ENCODE results near the gene RNASE7. TPM values are rescaled to one million over a fixed set of nuclear protein-coding genes. Genes with fewer than 3 reads are reported as not detected.

The RNASE7 gene
- total RNA-seq, 1 experiment from 2014 or later = not detected

GRCh38 chr14:21089877-21090193, 47.7 kb downstream of the RNASE7 start:
- no peak overlapping the region for H3K4me3 ChIP-seq (replicated peaks in 1 of 2; ENCODE audit: low read depth in 1 of 2, low read length in 2 of 2)
- RAD21 ChIA-PET (ENCODE audit: low non-redundant PET in 1 of 2, low total read pairs in 2 of 2, uncharacterized antibody in 2 of 2, unreplicated experiment in 2 of 2) = no interaction called here
- ATAC-seq (no peak), DNase-seq (ENCODE audit: low read depth, low spot score) (no peak)
- H3K36me3 ChIP-seq (ENCODE audit: control insufficient read depth in 1 of 2, insufficient read depth in 2 of 2, low read length in 2 of 2) = no peaks in the 10 kb centered on the region; a peak in 2 of 4 replicates
- POLR2A ChIA-PET = interaction anchor here (1.5 kb wide), 1 partner anchor 75 kb away, joined by 4 read pairs; no protein-coding TSS in a partner anchor
- H3K4me1 ChIP-seq (ENCODE audit: control insufficient read depth in 1 of 2, insufficient read depth in 2 of 2, low read length in 2 of 2) = peaks cover 0 to 12% of the 10 kb centered on the region in 2 experiments; a peak in 3 of 4 replicates
- CTCF ChIA-PET = interaction anchor here (1.1 to 3.1 kb wide), 5 partner anchors 15 to 75 kb away, joined by 4 to 21 read pairs (median 13); partner anchors contain the start of gene ARHGEF40
- no peaks in the 10 kb centered on the region for H3K9me3 ChIP-seq (ENCODE audit: control insufficient read depth in 1 of 2, insufficient read depth in 1 of 2, low read depth in 1 of 2, low read length in 2 of 2)
- intact Hi-C loops (cut with micrococcal nuclease) = no loop called here
- no peak for TF ChIP-seq POLR2AphosphoS5 (IDR thresholded peaks at IDR 0.05; ENCODE audit: low read depth, low read length)
- no peak for TF ChIP-seq JUND (IDR thresholded peaks at IDR 0.05)
- no peak for TF ChIP-seq TCF7L2 (IDR thresholded peaks at IDR 0.05; ENCODE audit: borderline replicate concordance, extremely low read depth, insufficient read depth, insufficient read length)
- no peak for TF ChIP-seq EZH2phosphoT487 (IDR thresholded peaks at IDR 0.05; ENCODE audit: borderline replicate concordance)
- no peak for TF ChIP-seq RAD21 (IDR thresholded peaks at IDR 0.05; ENCODE audit: low read depth)
- TF ChIP-seq SRF (IDR thresholded peaks at IDR 0.05; ENCODE audit: low read depth) = no peak
- no peak for TF ChIP-seq SP1 (IDR thresholded peaks at IDR 0.05; ENCODE audit: low read depth)
- TF ChIP-seq MAX (IDR thresholded peaks at IDR 0.05) = no peak
- no peak for TF ChIP-seq ZFX (IDR thresholded peaks at IDR 0.05)
- no peak for TF ChIP-seq EZH2 (IDR thresholded peaks at IDR 0.05)
- no peak for TF ChIP-seq FOSL1 (IDR thresholded peaks at IDR 0.05; ENCODE audit: low read depth)
- TF ChIP-seq REST (IDR thresholded peaks at IDR 0.05; ENCODE audit: low read depth) = no peak
- no peak for TF ChIP-seq SIN3A (IDR thresholded peaks at IDR 0.05; ENCODE audit: low read depth)
- TF ChIP-seq CTCF (IDR thresholded peaks at IDR 0.05 in 2 of 3, conservative IDR thresholded peaks at IDR 0.05 in 1 of 3; ENCODE audit: borderline replicate concordance in 1 of 3, insufficient read depth in 1 of 3, low read depth in 2 of 3, low read length in 2 of 3) = no peak
- TF ChIP-seq ATF3 (IDR thresholded peaks at IDR 0.05) = no peak
- no peak for TF ChIP-seq ZBTB33 (IDR thresholded peaks at IDR 0.05; ENCODE audit: extremely low read depth, insufficient replicate concordance, low read length)
- TF ChIP-seq CEBPB (IDR thresholded peaks at IDR 0.05; ENCODE audit: low read depth) = no peak
- H2AFZ ChIP-seq (ENCODE audit: low read depth, low read length, poor library complexity, severe bottlenecking) = no peak overlapping the region
- H3K27ac ChIP-seq (ENCODE audit: low read depth, low read length) = no peak overlapping the region
- H3K4me2 ChIP-seq (ENCODE audit: low read length) = no peak overlapping the region
- BruUV-seq (replicated peaks) = no TSS peak
- H4K20me1 ChIP-seq (ENCODE audit: insufficient read depth) = no peaks in the 10 kb centered on the region
- H3K9me2 ChIP-seq (ENCODE audit: insufficient read depth) = no peaks in the 10 kb centered on the region
- H3K9ac ChIP-seq (ENCODE audit: low read length) = no peak overlapping the region
- no peaks in the 10 kb centered on the region for H3K27me3 ChIP-seq (ENCODE audit: insufficient read depth, low read length)
- H3K79me2 ChIP-seq (ENCODE audit: insufficient read depth, low read length) = no peaks in the 10 kb centered on the region
